Right lobe of liver (tissue), 6 donors: ENCODE results near the gene RUSC2. TPM values are rescaled to one million over a fixed set of nuclear protein-coding genes. Genes with fewer than 3 reads are reported as not detected.

Source experiments
- ATAC-seq, 4 donors: fragments of 200-7000 bp; cut with Tn5 transposase; one replicate each; pipeline ENCODE4 v1.9.1; 2020; ENCODE audit warnings: mild to moderate bottlenecking in 4 of 4, moderate library complexity in 4 of 4
- DNase-seq, 3 donors: peaks; one replicate each; pipeline ENCODE4 v3.0.0-alpha.2; 2020
- H3K27ac ChIP-seq, 3 donors: fragments of 200-600 bp; one replicate each; pipeline ENCODE4 v1.8.0; 2022
- H3K27me3 ChIP-seq, 2 donors: fragments of 200-600 bp; one replicate each; pipeline ENCODE4 v1.8.0; 2022
- H3K36me3 ChIP-seq, 4 donors: fragments of 200-600 bp; sonication (generic) in 1 of 4; one replicate each; pipeline versions ENCODE4 v1.5.1 to v1.8.0; 2017 to 2022; ENCODE audit warnings: control low read depth in 1 of 4
- H3K4me1 ChIP-seq, 4 donors: fragments of 200-600 bp; sonication (generic) in 1 of 4; one replicate each; pipeline versions ENCODE4 v1.5.1 to v1.8.0; 2017 to 2022; ENCODE audit warnings: control low read depth in 1 of 4
- H3K4me3 ChIP-seq, 3 donors: fragments of 200-600 bp; one replicate each; pipeline ENCODE4 v1.8.0; 2022
- H3K9me3 ChIP-seq, 4 donors: fragments of 200-600 bp; sonication (generic) in 1 of 4; one replicate each; pipeline versions ENCODE4 v1.5.1 to v1.8.0; 2017 to 2022; ENCODE audit warnings: control low read depth in 1 of 4
- POLR2A ChIP-seq: fragments of 450-650 bp; IDR thresholded peaks from one replicate; pipeline ENCODE4 v1.6.1; 2017; ENCODE audit warnings: antibody characterized with exemption, mild to moderate bottlenecking
- WGBS: methylation state at CpG from one replicate; pipeline ENCODE4 v1.1.6; 2018; ENCODE audit warnings: low coverage, low lambda C conversion rate; ENCODE audit not compliant: insufficient coverage; ENCODE audit errors: missing lambda C conversion rate; 5-methylcytosine and 5-hydroxymethylcytosine counted together
- intact Hi-C, 2 donors: fragments of 100-400 bp; cut with DNase I; formaldehyde crosslinking; loops; one replicate each; pipeline versions ENCODE4 v1.11.2 to v1.14.1; 2022
- total RNA-seq, 6 experiments: library from RNA; depleted of rRNA in 2 of 6; stranded (reverse); fragments of >200 nt in 2 of 6; fragmentation: NEBNext Ultra II Directional in 3 of 6; extraction: Animal tissue kit (Norgen Biotek cat#: 25700) in 3 of 6; gene quantifications; one replicate each; pipeline versions ENCODE4 v1.1.0 to v1.2.4, GENCODE V29; 2016 to 2023
- TF ChIP-seq, protein P1 (sequence below), 4 donors: fragments of 200-600 bp in 3 of 4; fragments of 450-650 bp in 1 of 4; IDR thresholded peaks; one replicate each; pipeline versions ENCODE4 v1.5.1 to v1.8.0; 2016 to 2022; ENCODE audit warnings: antibody characterized with exemption in 4 of 4, mild to moderate bottlenecking in 2 of 4
- donor health status: DM: no; HTN: yes; CAD: no.
- donor health status: DM: no; HTN: no; CAD: no.
- donor health status: DM: no; HTN: no; CAD: no.
- donor health status: DM: no; HTN: yes; CAD: no.
- donor health status: DM: no; HTN: yes; CAD: no.

The RUSC2 gene
- total RNA-seq, 6 experiments from 2014 or later = 6.0 to 12.9 (median 9.1) TPM

DNA sequence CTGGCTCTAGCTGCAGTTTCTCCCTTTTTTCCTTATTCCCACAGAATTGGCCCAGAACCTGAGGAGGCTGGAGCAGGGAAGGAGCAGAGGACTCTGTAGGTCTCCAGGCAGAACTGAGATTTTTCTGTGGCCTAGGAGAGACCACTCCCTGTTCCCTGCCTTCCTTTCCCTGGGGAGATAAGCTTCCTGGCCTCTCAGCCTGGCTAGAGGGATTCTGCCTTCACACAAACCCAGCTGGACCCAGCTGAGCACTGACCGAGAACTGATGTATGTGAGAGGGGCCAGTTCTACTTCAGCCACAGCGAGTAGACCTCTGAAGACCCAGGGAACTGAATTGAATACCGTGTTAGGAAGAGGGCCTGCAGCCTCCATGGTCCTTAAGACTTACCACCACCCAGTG is 48.0 kb downstream of the RUSC2 start:
- no peak for TF ChIP-seq POLR2A
- TF ChIP-seq, protein P1, sequence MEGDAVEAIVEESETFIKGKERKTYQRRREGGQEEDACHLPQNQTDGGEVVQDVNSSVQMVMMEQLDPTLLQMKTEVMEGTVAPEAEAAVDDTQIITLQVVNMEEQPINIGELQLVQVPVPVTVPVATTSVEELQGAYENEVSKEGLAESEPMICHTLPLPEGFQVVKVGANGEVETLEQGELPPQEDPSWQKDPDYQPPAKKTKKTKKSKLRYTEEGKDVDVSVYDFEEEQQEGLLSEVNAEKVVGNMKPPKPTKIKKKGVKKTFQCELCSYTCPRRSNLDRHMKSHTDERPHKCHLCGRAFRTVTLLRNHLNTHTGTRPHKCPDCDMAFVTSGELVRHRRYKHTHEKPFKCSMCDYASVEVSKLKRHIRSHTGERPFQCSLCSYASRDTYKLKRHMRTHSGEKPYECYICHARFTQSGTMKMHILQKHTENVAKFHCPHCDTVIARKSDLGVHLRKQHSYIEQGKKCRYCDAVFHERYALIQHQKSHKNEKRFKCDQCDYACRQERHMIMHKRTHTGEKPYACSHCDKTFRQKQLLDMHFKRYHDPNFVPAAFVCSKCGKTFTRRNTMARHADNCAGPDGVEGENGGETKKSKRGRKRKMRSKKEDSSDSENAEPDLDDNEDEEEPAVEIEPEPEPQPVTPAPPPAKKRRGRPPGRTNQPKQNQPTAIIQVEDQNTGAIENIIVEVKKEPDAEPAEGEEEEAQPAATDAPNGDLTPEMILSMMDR (IDR thresholded peaks at IDR 0.05) = no peak
- ATAC-seq = peak; percentile 35 to 63 (median 38)
- Histone ChIP-seq H3K27ac (peak overlapping the region in 2 of 3 donors; percentile 62 to 63), H3K4me1 (no peaks in the 10 kb centered on the region), H3K27me3 (no peaks in the 10 kb centered on the region), H3K4me3 (no peak overlapping the region), H3K9me3 (no peaks in the 10 kb centered on the region), H3K36me3 (no peaks in the 10 kb centered on the region)
- no peak for DNase-seq
- intact Hi-C loops = no loop called here
- WGBS = 60% methylated on average over 1 of the region's 3 CpGs

DNA sequence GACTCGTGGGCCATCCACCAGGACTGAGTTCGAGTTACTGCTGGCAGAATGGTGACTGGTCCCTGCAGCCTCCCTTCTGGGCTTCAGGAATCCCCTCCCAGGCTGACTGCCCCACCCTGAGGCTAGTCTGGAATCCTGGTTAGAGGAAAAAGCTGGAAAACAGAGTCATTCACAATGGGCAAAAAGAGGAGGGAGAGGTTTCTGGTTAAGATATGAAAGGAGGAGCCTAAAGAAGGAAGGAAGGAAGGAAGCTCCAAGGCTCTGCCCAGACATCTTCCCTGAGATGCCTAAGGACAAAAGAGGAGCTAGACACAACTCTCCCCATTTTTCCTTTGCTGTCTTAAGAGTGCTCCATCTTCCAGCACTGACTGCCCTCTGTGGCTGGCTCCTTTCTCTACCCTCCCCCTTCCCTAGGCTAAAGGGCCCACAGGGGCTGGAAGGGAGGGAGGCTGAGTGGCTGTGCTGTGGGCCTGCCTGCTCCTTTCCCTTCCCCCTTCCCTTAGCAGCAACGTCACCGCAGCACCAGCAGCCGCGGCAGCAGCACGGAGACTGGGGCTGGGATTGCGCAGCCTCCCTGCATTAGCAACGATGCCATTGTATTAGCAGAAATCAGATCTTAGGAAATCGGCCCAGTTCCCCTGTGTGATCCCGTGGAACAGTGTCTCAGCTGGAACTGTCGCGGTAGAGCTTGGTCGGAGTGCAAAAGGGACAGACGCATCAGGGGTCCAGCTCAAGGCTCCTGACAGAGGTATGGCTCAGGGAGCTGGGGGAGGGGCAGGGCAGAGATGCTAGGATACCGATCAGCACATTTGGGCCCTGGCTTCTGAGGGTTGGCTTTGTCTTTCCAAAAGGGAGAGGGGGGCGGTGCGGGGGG is 48.7 kb downstream of the RUSC2 start:
- Histone ChIP-seq H3K4me1 (no peaks in the 10 kb centered on the region), H3K27me3 (no peaks in the 10 kb centered on the region), H3K9me3 (no peaks in the 10 kb centered on the region), H3K36me3 (no peaks in the 10 kb centered on the region), H3K27ac (peak overlapping the region in 2 of 3 donors; percentile 62 to 63), H3K4me3 (peak overlapping the region in 1 of 3 donors; percentile 7)
- peak in 1 of 3 donors; percentile 50 for DNase-seq
- ATAC-seq = peak; percentile 66 to 80 (median 76)
- TF ChIP-seq POLR2A = no peak
- TF ChIP-seq, protein P1 (IDR thresholded peaks at IDR 0.05) = no peak
- intact Hi-C loops = no loop called here
- 64% methylated on average over 6 of the region's 18 CpGs for WGBS

Other genes starting within 250 kb of the RUSC2 start
- gene TESK1, start 115.2 kb downstream of the RUSC2 start, total RNA-seq = 10 to 100 TPM; 10.7 to 17.2 (median 13.4) TPM
- gene CD72, start 128.3 kb downstream of the RUSC2 start, total RNA-seq = 1 to 10 TPM in 4 of 6 experiments, under 1 TPM in 2; 0.60 to 6.9 (median 2.3) TPM
- under 1 TPM in 5 of 6 experiments, not detected in 1; 0.18 to 0.58 (median 0.37) TPM for gene SIT1, start 160.8 kb downstream of the RUSC2 start, total RNA-seq
- gene RMRP, start 167.9 kb downstream of the RUSC2 start, total RNA-seq = over 10,000 TPM in 2 of 6 experiments, 1,000 to 10,000 TPM in 4; 1,534 to 17,791 (median 6,650) TPM
- gene CCDC107, start 168.2 kb downstream of the RUSC2 start, total RNA-seq = 10 to 100 TPM; 10.0 to 24.2 (median 15.3) TPM
- gene ARHGEF39, start 175.1 kb downstream of the RUSC2 start, total RNA-seq = 1 to 10 TPM in 1 of 6 experiments, under 1 TPM in 5; 0.11 to 3.6 (median 0.43) TPM
- gene CA9, start 183.8 kb downstream of the RUSC2 start, total RNA-seq = 1 to 10 TPM in 1 of 6 experiments, under 1 TPM in 4, not detected in 1; 0.64 to 1.6 (median 0.93) TPM
- 10 to 100 TPM in 4 of 6 experiments, 1 to 10 TPM in 2; 4.7 to 23.3 (median 12.4) TPM for gene TPM2, start 199.8 kb downstream of the RUSC2 start, total RNA-seq
- gene TLN1, start 242.1 kb downstream of the RUSC2 start, total RNA-seq = 100 to 1,000 TPM; 103 to 168 (median 128) TPM
- gene CREB3, start 242.6 kb downstream of the RUSC2 start, total RNA-seq = 10 to 100 TPM; 12.1 to 35.2 (median 17.8) TPM